HUES64 (cell line): Measurements from ENCODE around the gene USE1.

ENCODE experiments used
- H3K27ac ChIP-seq: 2 replicates; pipeline ENCODE4 v1.7.0; 2013; ENCODE audit warnings: low read depth, low read length, inconsistent platforms
- H3K27me3 ChIP-seq: 2 replicates; pipeline ENCODE4 v1.6.1; 2013; ENCODE audit warnings: mild to moderate bottlenecking, low read length; ENCODE audit not compliant: insufficient read depth
- H3K36me3 ChIP-seq: 2 replicates; pipeline ENCODE4 v1.6.1; 2013; ENCODE audit warnings: mild to moderate bottlenecking, low read length; ENCODE audit not compliant: insufficient read depth
- H3K4me1 ChIP-seq: 2 replicates; pipeline ENCODE4 v1.6.1; 2013; ENCODE audit warnings: mild to moderate bottlenecking, low read length, moderate library complexity; ENCODE audit not compliant: insufficient read depth
- H3K4me3 ChIP-seq: 2 replicates; pipeline ENCODE4 v1.5.1; 2013; ENCODE audit warnings: mild to moderate bottlenecking, low read length, moderate library complexity
- H3K9ac ChIP-seq: 2 replicates; pipeline ENCODE4 v1.6.1; 2013; ENCODE audit warnings: mild to moderate bottlenecking, low read depth, low read length
- H3K9me3 ChIP-seq: 2 replicates; pipeline ENCODE4 v1.6.1; 2013; ENCODE audit warnings: low read depth, low read length; ENCODE audit not compliant: insufficient read depth
- WGBS: fragments of 150-250, 120-280 bp; methylation state at CpG from one replicate; pipeline ENCODE4 v1.1.7; 2013; ENCODE audit warnings: missing lambda C conversion rate; 5-methylcytosine and 5-hydroxymethylcytosine counted together

USE1 gene

GRCh38 chr19:17237747-17238706 is 22.9 kb downstream of the USE1 start:
- no peak overlapping the region for H3K27ac ChIP-seq
- H3K4me3 ChIP-seq = no peak overlapping the region
- no peak overlapping the region for H3K9ac ChIP-seq
- peaks cover 18% of the 10 kb centered on the region for H3K4me1 ChIP-seq
- H3K36me3 ChIP-seq = peaks cover 44% of the 10 kb centered on the region
- no peaks in the 10 kb centered on the region for H3K9me3 ChIP-seq
- WGBS = 95% methylated on average over 13 of the region's 13 CpGs
- H3K27me3 ChIP-seq = no peaks in the 10 kb centered on the region

- WGBS = 92% methylated on average over 24 of the region's 24 CpGs
- Histone ChIP-seq H3K9me3 (no peaks in the 10 kb centered on the region), H3K4me1 (peaks cover 9% of the 10 kb centered on the region; the same call in 1 of the 2 replicates), H3K36me3 (peaks cover 32% of the 10 kb centered on the region), H3K27me3 (no peaks in the 10 kb centered on the region), H3K4me3 (no peak overlapping the region), H3K27ac (no peak overlapping the region), H3K9ac (no peak overlapping the region)
Measured at GRCh38 chr19:17240062-17240752, 25.1 kb downstream of the USE1 start.

- no peaks in the 10 kb centered on the region for H3K27me3 ChIP-seq
- H3K27ac ChIP-seq = no peak overlapping the region
- H3K4me3 ChIP-seq = no peak overlapping the region
- H3K9ac ChIP-seq = no peak overlapping the region
- H3K36me3 ChIP-seq = peaks cover 32% of the 10 kb centered on the region
- 92% methylated on average over 6 of the region's 6 CpGs for WGBS
- peaks cover 9% of the 10 kb centered on the region; the same call in 1 of the 2 replicates for H3K4me1 ChIP-seq
- no peaks in the 10 kb centered on the region for H3K9me3 ChIP-seq
Measured at GRCh38 chr19:17240826-17241399, 25.8 kb downstream of the USE1 start.

- H3K9me3 ChIP-seq = no peaks in the 10 kb centered on the region
- 77% methylated on average over 8 of the region's 8 CpGs for WGBS
- peaks cover 27% of the 10 kb centered on the region for H3K36me3 ChIP-seq
- H3K4me1 ChIP-seq = peaks cover 12% of the 10 kb centered on the region
- peak overlapping the region; percentile 78 for H3K4me3 ChIP-seq
- H3K27ac ChIP-seq = no peak overlapping the region
- H3K27me3 ChIP-seq = no peaks in the 10 kb centered on the region
- H3K9ac ChIP-seq = no peak overlapping the region
Measured at GRCh38 chr19:17242431-17243208, 27.5 kb downstream of the USE1 start.

- no peaks in the 10 kb centered on the region for H3K27me3 ChIP-seq
- H3K9me3 ChIP-seq = no peaks in the 10 kb centered on the region
- peak overlapping the region; percentile 78 for H3K4me3 ChIP-seq
- H3K36me3 ChIP-seq = peaks cover 20% of the 10 kb centered on the region
- H3K27ac ChIP-seq = peak overlapping the region; percentile 76; the same call in 1 of the 2 replicates
- 35% methylated on average over 8 of the region's 8 CpGs for WGBS
- H3K9ac ChIP-seq = peak overlapping the region; percentile 80
- H3K4me1 ChIP-seq = peaks cover 19% of the 10 kb centered on the region
Measured at GRCh38 chr19:17243211-17243829, 28.2 kb downstream of the USE1 start.

- Histone ChIP-seq H3K4me1 (peaks cover 25% of the 10 kb centered on the region), H3K36me3 (peaks cover 16% of the 10 kb centered on the region), H3K27ac (peak overlapping the region; percentile 76), H3K9ac (peak overlapping the region; percentile 80), H3K4me3 (peak overlapping the region; percentile 78), H3K27me3 (no peaks in the 10 kb centered on the region), H3K9me3 (no peaks in the 10 kb centered on the region)
- WGBS = 2% methylated on average over 52 of the region's 52 CpGs
Measured at GRCh38 chr19:17243830-17244617, 28.9 kb downstream of the USE1 start.

- peaks cover 25% of the 10 kb centered on the region for H3K4me1 ChIP-seq
- H3K9me3 ChIP-seq = no peaks in the 10 kb centered on the region
- peak overlapping the region; percentile 80 for H3K9ac ChIP-seq
- H3K27ac ChIP-seq = peak overlapping the region; percentile 76
- peak overlapping the region; percentile 78 for H3K4me3 ChIP-seq
- under 1% methylated on average over 100 of the region's 100 CpGs for WGBS
- peaks cover 14% of the 10 kb centered on the region for H3K36me3 ChIP-seq
- H3K27me3 ChIP-seq = no peaks in the 10 kb centered on the region
Measured at GRCh38 chr19:17244618-17245534, 29.7 kb downstream of the USE1 start.

- H3K27ac ChIP-seq = peak within 1 kb of the TSS; percentile 97
- peaks cover 9% of the 10 kb centered on the region for H3K36me3 ChIP-seq
- H3K4me3 ChIP-seq = peak within 1 kb of the TSS; percentile 78
- WGBS = under 1% methylated on average over 72 of the region's 72 CpGs
- no peaks in the 10 kb centered on the region for H3K9me3 ChIP-seq
- peaks cover 25% of the 10 kb centered on the region for H3K4me1 ChIP-seq
- H3K27me3 ChIP-seq = no peaks in the 10 kb centered on the region
- peak within 1 kb of the TSS; percentile 88 for H3K9ac ChIP-seq
Measured at GRCh38 chr19:17245535-17245984, 30.4 kb downstream of the USE1 start, which contains the start of gene NR2F6. TSS of gene NR2F6 (minus strand) at chr19:17245919. CDS start at chr19:17245220, 699 bp downstream.
